Liver (tissue), 9 donors: Measurements from ENCODE around the gene RGS9BP. TPM values are rescaled to one million over a fixed set of nuclear protein-coding genes. Genes with fewer than 3 reads are reported as not detected.

Source experiments
- DNase-seq: peaks from one replicate; pipeline ENCODE4 v3.0.0-alpha.2; 2017; ENCODE audit warnings: low spot score
- H3K27ac ChIP-seq, 2 donors: one replicate each; pipeline ENCODE4 v1.7.0; 2013; ENCODE audit warnings: inconsistent platforms in 2 of 2, low read length in 2 of 2, control low read depth in 1 of 2, low read depth in 1 of 2, mild to moderate bottlenecking in 1 of 2
- H3K27me3 ChIP-seq, 4 donors: one replicate each; pipeline versions ENCODE4 v1.6.1 to v1.7.0; 2013; ENCODE audit warnings: low read length in 3 of 4, inconsistent platforms in 1 of 4, mild to moderate bottlenecking in 1 of 4, moderate library complexity in 1 of 4; ENCODE audit not compliant: control insufficient read depth in 4 of 4, insufficient read depth in 4 of 4
- H3K36me3 ChIP-seq, 4 donors: one replicate each; pipeline versions ENCODE4 v1.6.1 to v1.7.0; 2013; ENCODE audit warnings: low read length in 3 of 4, mild to moderate bottlenecking in 3 of 4, low read depth in 1 of 4, moderate library complexity in 1 of 4; ENCODE audit not compliant: control insufficient read depth in 4 of 4, insufficient read depth in 3 of 4
- H3K4me1 ChIP-seq, 4 donors: one replicate each; pipeline versions ENCODE4 v1.6.1 to v1.7.0; 2013; ENCODE audit warnings: low read length in 3 of 4, mild to moderate bottlenecking in 3 of 4, moderate library complexity in 1 of 4; ENCODE audit not compliant: control insufficient read depth in 4 of 4, insufficient read depth in 4 of 4
- H3K4me3 ChIP-seq, 3 donors: one replicate each; pipeline versions ENCODE4 v1.6.1 to v1.7.0; 2013; ENCODE audit warnings: low read length in 3 of 3, control low read depth in 1 of 3, low read depth in 1 of 3, mild to moderate bottlenecking in 1 of 3
- H3K9ac ChIP-seq, 2 donors: one replicate each; pipeline ENCODE4 v1.7.0; 2013; ENCODE audit warnings: low read length in 2 of 2, mild to moderate bottlenecking in 2 of 2, moderate library complexity in 2 of 2, control low read depth in 1 of 2, low read depth in 1 of 2
- H3K9me3 ChIP-seq, 4 donors: one replicate each; pipeline versions ENCODE4 v1.6.1 to v1.7.0; 2013; ENCODE audit warnings: low read length in 3 of 4; ENCODE audit not compliant: control insufficient read depth in 4 of 4
- CTCF ChIP-seq: fragments of 150-350 bp; IDR thresholded peaks from 2 replicates; pipeline ENCODE4 v1.5.1; 2017; ENCODE audit warnings: improper control_type of control experiment, low read depth, low read length; ENCODE audit not compliant: missing input control
- EGR1 ChIP-seq, 2 donors: IDR thresholded peaks; 2 replicates each; pipeline ENCODE4 v1.6.1; 2016 to 2018; ENCODE audit warnings: antibody characterized with exemption in 2 of 2, low read depth in 2 of 2
- GABPA ChIP-seq, 2 donors: IDR thresholded peaks in 1 of 2; conservative IDR thresholded peaks in 1 of 2; 2 replicates each; pipeline ENCODE4 v1.6.1; 2016; ENCODE audit warnings: antibody characterized with exemption in 2 of 2, mild to moderate bottlenecking in 1 of 2, moderate library complexity in 1 of 2
- HNF4A ChIP-seq, 2 donors: conservative IDR thresholded peaks; 2 replicates each; pipeline ENCODE4 v1.6.1; 2016; ENCODE audit warnings: antibody characterized with exemption in 2 of 2, mild to moderate bottlenecking in 2 of 2
- HNF4G ChIP-seq: IDR thresholded peaks from 2 replicates; pipeline ENCODE4 v1.6.1; 2016; ENCODE audit warnings: antibody characterized with exemption
- MAX ChIP-seq: IDR thresholded peaks from 2 replicates; pipeline ENCODE4 v1.6.1; 2016; ENCODE audit warnings: antibody characterized with exemption
- NR2F2 ChIP-seq: IDR thresholded peaks from 2 replicates; pipeline ENCODE4 v1.6.1; 2016; ENCODE audit warnings: antibody characterized with exemption
- RAD21 ChIP-seq, 2 donors: IDR thresholded peaks; 2 replicates each; pipeline ENCODE4 v1.6.1; 2016; ENCODE audit warnings: antibody characterized with exemption in 2 of 2, mild to moderate bottlenecking in 2 of 2
- SP1 ChIP-seq: IDR thresholded peaks from 2 replicates; pipeline ENCODE4 v1.6.1; 2018; ENCODE audit warnings: antibody characterized with exemption, mild to moderate bottlenecking
- TAF1 ChIP-seq: conservative IDR thresholded peaks from 2 replicates; pipeline ENCODE4 v1.6.1; 2016; ENCODE audit warnings: antibody characterized with exemption, mild to moderate bottlenecking
- YY1 ChIP-seq: IDR thresholded peaks from 2 replicates; pipeline ENCODE4 v1.6.1; 2016; ENCODE audit warnings: antibody characterized with exemption, mild to moderate bottlenecking
- WGBS: extraction: QIAGEN DNeasy Blood & Tissue Kit; methylation state at CpG from one replicate; pipeline ENCODE4 v1.1.7; 2013; 5-methylcytosine and 5-hydroxymethylcytosine counted together
- polyA plus RNA-seq, 2 donors: library from polyadenylated mRNA; stranded (reverse) in 1 of 2; unstranded in 1 of 2; fragments of 200-250 nt in 1 of 2; fragments of >200 nt in 1 of 2; fragmentation: Nextera tagmentation in 1 of 2; extraction: Ambion mirVana in 1 of 2; gene quantifications; one replicate each; pipeline versions ENCODE4 v1.2.1 to v1.2.3, GENCODE V29; 2013 to 2015
- total RNA-seq, 2 donors: library from RNA; depleted of rRNA; stranded (reverse); fragments of >200 nt; gene quantifications; one replicate each; pipeline ENCODE4 v1.2.3, GENCODE V29; 2014
- TF ChIP-seq, protein P1 (sequence below): IDR thresholded peaks from 2 replicates; pipeline ENCODE4 v1.6.1; 2016; ENCODE audit warnings: antibody characterized with exemption
- TF ChIP-seq, protein P2 (sequence below): IDR thresholded peaks from 2 replicates; pipeline ENCODE4 v1.6.1; 2016; ENCODE audit warnings: antibody characterized with exemption
- donor health status: healthy.
- donor health status: healthy.
- donor health status: healthy.
- donor health status: healthy.
- donor health status: healthy.

Gene RGS9BP
- total and polyA plus RNA-seq, 4 donors: under 0.01 to 0.05 (median 0.01) TPM; not detected in 1

- 94% methylated on average over 6 of the region's 6 CpGs for WGBS
- Histone ChIP-seq H3K27ac (no peak overlapping the region), H3K4me3 (no peak overlapping the region), H3K27me3 (no peaks in the 10 kb centered on the region), H3K9ac (no peak overlapping the region), H3K4me1 (peaks cover 0 to 3% (median 0%) of the 10 kb centered on the region in 4 donors), H3K9me3 (no peaks in the 10 kb centered on the region), H3K36me3 (no peaks in the 10 kb centered on the region)
- no peak for DNase-seq
- no peak for TF ChIP-seq CTCF
Measured at GRCh38 chr19:32666084-32666483, 9.6 kb upstream of the RGS9BP start.

DNA sequence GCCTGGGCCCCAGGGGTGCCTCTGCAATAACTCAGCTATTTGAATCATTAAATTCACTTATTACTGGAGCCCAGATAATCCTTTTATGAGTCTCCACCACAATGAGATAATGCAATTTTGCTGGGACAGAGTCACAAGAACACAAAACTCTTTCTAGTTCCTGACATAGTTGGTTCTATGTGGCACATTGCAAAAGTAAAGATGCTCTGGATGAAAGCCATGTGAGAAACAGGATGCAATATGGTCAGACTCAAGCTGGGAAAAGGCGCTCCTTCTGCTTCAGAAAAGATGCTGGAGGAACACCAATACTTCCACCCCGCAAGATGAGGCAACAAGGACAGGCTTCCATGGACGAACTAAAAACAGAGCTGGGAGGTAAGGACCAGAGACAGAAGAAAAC, 6.3 kb upstream of the RGS9BP start:
- H3K27ac ChIP-seq: no peak overlapping the region
- H3K9me3 ChIP-seq: no peaks in the 10 kb centered on the region
- TF ChIP-seq TAF1 (no peak), HNF4A (conservative IDR thresholded peaks at IDR 0.05) (no peak), GABPA (IDR thresholded peaks at IDR 0.05 in 1 of 2, conservative IDR thresholded peaks at IDR 0.05 in 1 of 2) (no peak), CTCF (no peak), MAX (no peak), YY1 (no peak), HNF4G (no peak), NR2F2 (no peak), RAD21 (IDR thresholded peaks at IDR 0.05) (no peak), EGR1 (IDR thresholded peaks at IDR 0.05; ENCODE audit: low read depth in 2 of 2) (no peak), SP1 (no peak)
- TF ChIP-seq, protein P1, sequence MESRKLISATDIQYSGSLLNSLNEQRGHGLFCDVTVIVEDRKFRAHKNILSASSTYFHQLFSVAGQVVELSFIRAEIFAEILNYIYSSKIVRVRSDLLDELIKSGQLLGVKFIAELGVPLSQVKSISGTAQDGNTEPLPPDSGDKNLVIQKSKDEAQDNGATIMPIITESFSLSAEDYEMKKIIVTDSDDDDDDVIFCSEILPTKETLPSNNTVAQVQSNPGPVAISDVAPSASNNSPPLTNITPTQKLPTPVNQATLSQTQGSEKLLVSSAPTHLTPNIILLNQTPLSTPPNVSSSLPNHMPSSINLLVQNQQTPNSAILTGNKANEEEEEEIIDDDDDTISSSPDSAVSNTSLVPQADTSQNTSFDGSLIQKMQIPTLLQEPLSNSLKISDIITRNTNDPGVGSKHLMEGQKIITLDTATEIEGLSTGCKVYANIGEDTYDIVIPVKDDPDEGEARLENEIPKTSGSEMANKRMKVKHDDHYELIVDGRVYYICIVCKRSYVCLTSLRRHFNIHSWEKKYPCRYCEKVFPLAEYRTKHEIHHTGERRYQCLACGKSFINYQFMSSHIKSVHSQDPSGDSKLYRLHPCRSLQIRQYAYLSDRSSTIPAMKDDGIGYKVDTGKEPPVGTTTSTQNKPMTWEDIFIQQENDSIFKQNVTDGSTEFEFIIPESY: no peak
- TF ChIP-seq, protein P2, sequence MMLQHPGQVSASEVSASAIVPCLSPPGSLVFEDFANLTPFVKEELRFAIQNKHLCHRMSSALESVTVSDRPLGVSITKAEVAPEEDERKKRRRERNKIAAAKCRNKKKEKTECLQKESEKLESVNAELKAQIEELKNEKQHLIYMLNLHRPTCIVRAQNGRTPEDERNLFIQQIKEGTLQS: no peak
- no peaks in the 10 kb centered on the region for H3K36me3 ChIP-seq
- WGBS: 89% methylated on average over 3 of the region's 3 CpGs
- no peak overlapping the region for H3K9ac ChIP-seq
- H3K27me3 ChIP-seq: no peaks in the 10 kb centered on the region
- peaks cover 0 to 16% (median 7%) of the 10 kb centered on the region in 4 donors for H3K4me1 ChIP-seq
- no peak overlapping the region for H3K4me3 ChIP-seq
- DNase-seq: no peak
